22Rv1 (cell line): ENCODE data around the gene ZBTB5.
A peak's percentile ranks its signal among the peaks of the same experiment; 100 is the strongest.

Experiments used
- H3K27ac ChIP-seq: fragments of 450-650 bp; 2 replicates; pipeline ENCODE4 v1.5.1; 2017
- CTCF ChIP-seq: fragments of 450-650 bp; IDR thresholded peaks from 2 replicates; pipeline ENCODE4 v1.5.1; 2017; ENCODE audit warnings: mild to moderate bottlenecking
- ZFX ChIP-seq: fragments of 450-650 bp; IDR thresholded peaks from 2 replicates; pipeline ENCODE4 v1.6.1; 2017; ENCODE audit warnings: antibody characterized with exemption, borderline replicate concordance

The ZBTB5 gene

GRCh38 chr9:37508834-37509206 is 43.6 kb upstream of the ZBTB5 start:
- no peak overlapping the region for H3K27ac ChIP-seq
- TF ChIP-seq CTCF (0 out of 2 replicates have a peak, but pooled peaks have one; percentile 8), ZFX (no peak)

GRCh38 chr9:37508135-37508833 is 43.0 kb upstream of the ZBTB5 start:
- TF ChIP-seq CTCF (no peak), ZFX (no peak)
- H3K27ac ChIP-seq, result no peak overlapping the region

GRCh38 chr9:37507566-37508134 is 42.4 kb upstream of the ZBTB5 start:
- H3K27ac ChIP-seq, result no peak overlapping the region

GRCh38 chr9:37504605-37505004 is 39.4 kb upstream of the ZBTB5 start:
- TF ChIP-seq CTCF (no peak), ZFX (no peak)
- H3K27ac ChIP-seq, result no peak overlapping the region

More at GRCh38 chr9:37507566-37508134, 42.4 kb upstream of the ZBTB5 start:
- TF ChIP-seq CTCF, result no peak

- TF ChIP-seq CTCF (no peak), ZFX (no peak)
These were observed 38.5 kb upstream of the ZBTB5 start for GRCh38 chr9:37503736-37504135.

GRCh38 chr9:37501957-37502596 is 36.8 kb upstream of the ZBTB5 start:
- no peak overlapping the region for H3K27ac ChIP-seq
- TF ChIP-seq CTCF (no peak), ZFX (no peak)

More at GRCh38 chr9:37503736-37504135, 38.5 kb upstream of the ZBTB5 start:
- no peak overlapping the region for H3K27ac ChIP-seq

GRCh38 chr9:37499297-37499696 is 34.0 kb upstream of the ZBTB5 start:
- TF ChIP-seq CTCF (no peak), ZFX (no peak)
- no peak overlapping the region for H3K27ac ChIP-seq
